ES-I3 (cell line): ENCODE results near the gene TP53I3.
"Not testable (repeated sequence)": the region's sequence is repeated elsewhere in the genome, so short reads cannot be mapped to it uniquely, and the experiment has no call there.

Experiments used
- H3K36me3 ChIP-seq: 2 replicates; pipeline ENCODE4 v1.6.1; 2013; ENCODE audit warnings: mild to moderate bottlenecking, low read length, control low read depth, moderate library complexity; ENCODE audit not compliant: insufficient read depth
- H3K4me1 ChIP-seq: 2 replicates; pipeline ENCODE4 v1.6.1; 2013; ENCODE audit warnings: mild to moderate bottlenecking, control low read depth, low read length; ENCODE audit not compliant: insufficient read depth
- H3K9ac ChIP-seq: 2 replicates; pipeline ENCODE4 v1.6.1; 2013; ENCODE audit warnings: low read depth, mild to moderate bottlenecking, low read length, moderate library complexity
- H3K9me3 ChIP-seq: 2 replicates; pipeline ENCODE4 v1.6.1; 2013; ENCODE audit warnings: mild to moderate bottlenecking, low read length, moderate library complexity; ENCODE audit not compliant: control insufficient read depth, insufficient read depth

TP53I3 gene, protein sequence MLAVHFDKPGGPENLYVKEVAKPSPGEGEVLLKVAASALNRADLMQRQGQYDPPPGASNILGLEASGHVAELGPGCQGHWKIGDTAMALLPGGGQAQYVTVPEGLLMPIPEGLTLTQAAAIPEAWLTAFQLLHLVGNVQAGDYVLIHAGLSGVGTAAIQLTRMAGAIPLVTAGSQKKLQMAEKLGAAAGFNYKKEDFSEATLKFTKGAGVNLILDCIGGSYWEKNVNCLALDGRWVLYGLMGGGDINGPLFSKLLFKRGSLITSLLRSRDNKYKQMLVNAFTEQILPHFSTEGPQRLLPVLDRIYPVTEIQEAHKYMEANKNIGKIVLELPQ

DNA sequence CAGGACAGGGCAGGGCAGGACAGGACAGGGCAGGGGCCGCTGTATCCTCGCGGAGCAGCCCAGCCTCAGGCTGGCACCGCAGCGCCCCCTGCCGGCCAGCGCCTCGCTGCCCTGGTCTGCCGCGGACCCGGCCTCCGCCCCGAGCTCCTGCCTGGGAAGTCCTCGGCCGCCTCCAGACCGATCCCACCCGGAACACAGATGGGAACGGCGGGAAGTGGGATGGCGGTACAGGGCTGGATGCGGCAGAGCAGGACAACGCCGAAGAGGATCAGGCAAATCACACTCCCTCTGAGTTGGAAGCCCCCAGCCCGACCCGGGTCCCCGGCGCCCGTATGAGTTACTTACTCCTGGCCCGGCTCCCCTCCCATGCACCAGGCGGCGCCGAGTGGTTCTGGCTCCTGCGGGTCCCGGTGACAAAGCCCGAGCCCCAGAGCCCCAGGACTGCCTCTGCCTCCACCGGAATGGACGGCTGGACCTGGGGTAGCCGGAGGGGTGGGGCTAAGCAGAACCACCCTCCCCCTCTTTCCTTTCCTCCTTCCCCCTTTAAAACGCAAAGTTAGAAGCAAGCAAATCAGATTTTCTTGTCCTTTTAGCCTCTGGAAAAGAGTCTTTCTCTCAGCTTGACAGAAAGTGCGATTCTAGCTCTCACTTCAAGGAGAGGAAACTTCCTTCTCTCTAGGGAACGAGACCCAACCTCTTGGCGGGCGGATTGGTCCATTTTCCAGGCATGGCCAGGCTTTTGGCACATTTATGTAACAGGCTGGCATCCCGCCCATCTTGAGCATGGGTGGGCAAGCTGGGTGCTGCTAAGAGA lies at the start of gene TP53I3:
Gene TP53I3, minus strand, starts transcription at position 449 of the 814 bp plus-strand sequence. CDS start 508 bp downstream, outside the sequence.
- H3K9me3 ChIP-seq = no peaks in the 10 kb centered on the region
- peak within 1 kb of the TSS; percentile 54 for H3K9ac ChIP-seq
- peaks cover 8% of the 10 kb centered on the region for H3K36me3 ChIP-seq
- H3K4me1 ChIP-seq = no peaks in the 10 kb centered on the region

DNA sequence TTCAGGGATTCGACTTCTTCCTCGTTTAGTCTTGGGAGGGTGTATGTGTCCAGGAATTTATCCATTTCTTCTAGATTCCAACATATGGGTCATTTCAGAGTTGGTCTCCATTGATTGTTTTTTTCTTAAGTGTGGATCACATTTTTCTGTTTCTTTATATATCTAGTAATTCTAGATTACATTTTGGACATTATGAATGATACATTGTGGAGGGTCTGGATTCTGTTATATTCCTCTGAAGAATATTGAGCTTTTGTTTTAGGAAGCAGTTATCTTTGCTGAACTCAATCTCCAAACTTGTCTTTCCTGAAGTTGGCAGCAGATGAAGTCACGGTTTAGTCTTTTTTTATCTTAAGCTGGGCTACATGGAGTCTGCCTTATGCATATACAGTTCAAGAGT lies 47.9 kb upstream of the TP53I3 start:
- no peaks in the 10 kb centered on the region for H3K9me3 ChIP-seq
- no peak overlapping the region for H3K9ac ChIP-seq
- no peaks in the 10 kb centered on the region for H3K4me1 ChIP-seq
- no peaks in the 10 kb centered on the region for H3K36me3 ChIP-seq

GRCh38 chr2:24125956-24126355 lies 41.3 kb upstream of the TP53I3 start:
- no peaks in the 10 kb centered on the region for H3K9me3 ChIP-seq
- H3K4me1 ChIP-seq = no peaks in the 10 kb centered on the region
- no peaks in the 10 kb centered on the region for H3K36me3 ChIP-seq
- H3K9ac ChIP-seq = no peak overlapping the region

- no peaks in the 10 kb centered on the region for H3K9me3 ChIP-seq
- H3K9ac ChIP-seq = peak overlapping the region; percentile 90
- no peaks in the 10 kb centered on the region for H3K36me3 ChIP-seq
- no peaks in the 10 kb centered on the region for H3K4me1 ChIP-seq
Measured at GRCh38 chr2:24123922-24124580, 39.4 kb upstream of the TP53I3 start.

DNA sequence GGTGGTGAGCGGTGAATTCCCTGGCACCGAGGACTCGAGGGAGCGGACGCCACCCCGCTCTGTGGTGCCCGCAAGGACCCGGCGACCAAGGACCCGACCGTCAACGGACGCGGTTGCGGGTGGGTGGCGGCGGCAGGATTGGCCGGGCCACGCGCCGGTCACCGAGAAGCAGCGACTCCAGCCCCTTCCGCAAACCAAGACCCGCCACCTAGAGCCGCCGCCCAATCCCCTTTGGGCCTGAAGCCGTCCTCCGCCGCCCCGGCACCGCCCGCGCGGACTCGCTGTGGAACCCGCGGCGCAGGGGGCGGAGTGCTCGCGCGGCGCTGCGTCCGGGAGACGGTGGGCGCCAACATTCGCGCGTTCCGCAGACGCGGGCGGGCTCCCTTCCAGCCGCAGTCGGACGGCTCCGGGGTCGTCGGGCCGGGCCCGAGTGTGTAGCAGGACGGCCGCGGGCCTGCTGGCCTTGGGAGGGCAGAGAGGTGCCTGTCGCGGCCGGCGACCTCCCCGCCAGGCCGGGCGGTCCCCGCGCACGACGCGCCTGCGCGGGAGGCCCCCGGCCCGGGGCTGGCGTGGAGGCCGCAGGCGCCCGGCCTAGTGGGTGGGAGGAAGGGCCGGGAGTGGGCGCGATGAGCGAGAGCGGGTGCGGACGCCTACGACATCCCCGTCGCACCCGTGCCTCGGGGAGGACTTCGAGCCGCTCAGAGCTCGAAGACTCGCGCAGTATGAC lies 38.7 kb upstream of the TP53I3 start, which contains the start of the genes FAM228B and PFN4:
Gene FAM228B, plus strand, starts transcription at position 275 of the 727 bp plus-strand sequence. CDS start 893 bp downstream, outside the sequence.
Gene PFN4, minus strand, starts transcription at position 140 of the 727 bp plus-strand sequence. CDS start 799 bp downstream, outside the sequence.
- H3K9me3 ChIP-seq = no peaks in the 10 kb centered on the region
- H3K4me1 ChIP-seq = no peaks in the 10 kb centered on the region
- peak within 1 kb of the TSS; percentile 90 for H3K9ac ChIP-seq
- H3K36me3 ChIP-seq = no peaks in the 10 kb centered on the region

- Histone ChIP-seq H3K9ac (peak overlapping the region; percentile 90), H3K9me3 (no peaks in the 10 kb centered on the region), H3K4me1 (no peaks in the 10 kb centered on the region), H3K36me3 (no peaks in the 10 kb centered on the region)
Measured at GRCh38 chr2:24122366-24123194, 37.9 kb upstream of the TP53I3 start.

- Histone ChIP-seq H3K4me1 (no peaks in the 10 kb centered on the region), H3K9me3 (no peaks in the 10 kb centered on the region), H3K36me3 (no peaks in the 10 kb centered on the region), H3K9ac (no peak overlapping the region)
Measured at GRCh38 chr2:24121469-24121868, 36.8 kb upstream of the TP53I3 start.

GRCh38 chr2:24121066-24121465 lies 36.4 kb upstream of the TP53I3 start:
- Histone ChIP-seq H3K9me3 (no peaks in the 10 kb centered on the region), H3K36me3 (no peaks in the 10 kb centered on the region), H3K9ac (no peak overlapping the region), H3K4me1 (no peaks in the 10 kb centered on the region)

DNA sequence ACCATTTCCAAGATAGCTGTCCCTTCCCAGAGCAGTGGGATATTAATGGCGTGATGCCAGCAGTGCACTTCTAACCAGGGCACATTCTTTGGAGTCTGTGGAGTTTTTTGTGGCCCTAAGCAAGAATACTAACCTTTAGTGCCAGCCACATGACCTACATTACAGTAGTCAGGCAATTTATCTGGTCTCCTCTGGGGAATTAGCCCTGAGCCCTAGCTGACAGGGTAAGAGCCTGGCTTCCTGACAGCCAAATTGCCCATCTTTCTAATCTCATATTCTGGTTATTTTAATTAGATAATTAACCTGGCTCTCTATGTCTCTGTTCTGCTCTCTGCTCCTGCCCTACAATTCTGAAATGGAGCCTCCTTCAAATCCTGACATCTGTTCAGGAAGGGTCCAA lies 33.3 kb upstream of the TP53I3 start:
- no peak overlapping the region for H3K9ac ChIP-seq
- no peaks in the 10 kb centered on the region for H3K9me3 ChIP-seq
- no peaks in the 10 kb centered on the region for H3K36me3 ChIP-seq
- H3K4me1 ChIP-seq = no peaks in the 10 kb centered on the region

DNA sequence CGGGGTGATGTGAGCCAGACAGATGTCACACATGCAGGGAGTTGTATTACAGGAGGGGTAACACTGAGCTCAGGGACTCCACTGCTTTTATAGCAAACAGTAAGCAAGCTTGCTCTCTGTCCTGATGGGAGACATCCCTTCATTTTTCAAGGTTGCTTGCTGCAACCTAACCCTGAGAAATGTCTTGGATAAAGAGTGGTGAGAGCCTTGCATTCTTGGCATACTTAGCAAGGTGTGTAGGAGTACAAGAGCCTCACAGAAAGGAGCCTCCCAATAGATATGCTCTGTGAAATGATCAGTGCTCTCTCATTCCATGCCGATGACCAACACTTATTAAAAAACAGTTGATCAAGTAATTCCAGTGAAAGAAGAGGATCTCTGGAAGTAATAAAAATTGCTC lies 30.4 kb upstream of the TP53I3 start:
- Histone ChIP-seq H3K36me3 (no peaks in the 10 kb centered on the region), H3K9me3 (no peaks in the 10 kb centered on the region), H3K4me1 (no peaks in the 10 kb centered on the region), H3K9ac (no peak overlapping the region)

- no peaks in the 10 kb centered on the region for H3K36me3 ChIP-seq
- H3K9ac ChIP-seq = no peak overlapping the region
- H3K4me1 ChIP-seq = no peaks in the 10 kb centered on the region
- H3K9me3 ChIP-seq = no peaks in the 10 kb centered on the region; the same call in 1 of the 2 replicates
Measured at GRCh38 chr2:24111407-24111901, 26.8 kb upstream of the TP53I3 start.

DNA sequence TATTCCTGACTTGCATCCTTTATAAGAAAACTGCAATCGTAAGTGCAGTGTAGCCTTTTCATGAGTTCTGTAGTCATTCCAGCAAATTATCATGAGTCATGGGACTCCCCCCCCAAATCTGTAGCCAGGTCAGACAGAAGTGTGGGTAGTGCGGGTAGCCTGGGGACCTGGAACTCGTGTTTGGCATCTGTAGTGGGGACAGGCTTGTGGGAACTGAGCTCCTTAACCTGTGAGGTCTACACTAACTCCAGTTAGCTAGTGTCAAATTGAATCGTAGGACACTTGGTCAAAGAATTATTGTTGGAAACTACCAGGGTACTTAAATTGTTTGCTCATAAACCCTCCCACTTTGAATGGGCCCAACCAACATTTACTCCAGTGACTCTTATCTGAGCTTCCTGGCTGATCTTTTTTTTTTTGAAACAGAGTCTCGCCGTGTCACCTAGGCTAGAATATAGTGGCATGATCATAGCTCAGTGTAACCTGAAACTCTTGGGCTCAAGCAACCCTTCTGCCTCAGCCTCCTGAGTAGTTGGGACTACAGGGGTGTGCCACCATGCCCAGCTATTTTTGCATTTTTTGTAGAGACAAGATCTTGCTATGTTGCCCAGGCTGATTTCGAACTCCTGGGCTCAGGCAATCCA lies 26.1 kb upstream of the TP53I3 start:
- no peak overlapping the region for H3K9ac ChIP-seq
- no peaks in the 10 kb centered on the region for H3K4me1 ChIP-seq
- H3K36me3 ChIP-seq = no peaks in the 10 kb centered on the region
- H3K9me3 ChIP-seq = no peaks in the 10 kb centered on the region; the same call in 1 of the 2 replicates

- not testable (repeated sequence) for H3K36me3 ChIP-seq, H3K9ac ChIP-seq, H3K9me3 ChIP-seq, H3K4me1 ChIP-seq
Measured at GRCh38 chr2:24109431-24109830, 24.8 kb upstream of the TP53I3 start.
